ENCODE measurements around the gene BTBD16.

Gene BTBD16

GRCh38 chr10:122343135-122343800 is 72.2 kb downstream of the BTBD16 start:
- DNase-seq (ENCODE audit: low spot score), result no peak

- no peak for DNase-seq (ENCODE audit: low spot score)
These were observed 72.8 kb downstream of the BTBD16 start for GRCh38 chr10:122343936-122344335.

GRCh38 chr10:122344741-122345258 is 73.7 kb downstream of the BTBD16 start:
- no peak for DNase-seq (ENCODE audit: low spot score)

GRCh38 chr10:122346326-122346950 is 75.3 kb downstream of the BTBD16 start:
- no peak for DNase-seq (ENCODE audit: low spot score)

GRCh38 chr10:122347170-122347841 is 76.2 kb downstream of the BTBD16 start:
- no peak for DNase-seq (ENCODE audit: low spot score)

GRCh38 chr10:122348512-122348911 is 77.4 kb downstream of the BTBD16 start:
- no peak for DNase-seq (ENCODE audit: low spot score)

- no peak for DNase-seq (ENCODE audit: low spot score)
These were observed 77.9 kb downstream of the BTBD16 start for GRCh38 chr10:122348935-122349361.

- no peak for DNase-seq (ENCODE audit: low spot score)
These were observed 78.8 kb downstream of the BTBD16 start for GRCh38 chr10:122349758-122350369.

- DNase-seq (ENCODE audit: low spot score), result no peak
These were observed 79.8 kb downstream of the BTBD16 start for GRCh38 chr10:122350893-122351292.

GRCh38 chr10:122352817-122353525 is 81.9 kb downstream of the BTBD16 start:
- DNase-seq (ENCODE audit: low spot score), result peak; percentile 74

- no peak for DNase-seq (ENCODE audit: low spot score)
These were observed 83.3 kb downstream of the BTBD16 start for GRCh38 chr10:122354383-122354782.

GRCh38 chr10:122357685-122358084 is 86.6 kb downstream of the BTBD16 start:
- DNase-seq (ENCODE audit: low spot score), result no peak

- no peak for DNase-seq (ENCODE audit: low spot score)
These were observed 88.5 kb downstream of the BTBD16 start for GRCh38 chr10:122359621-122360020.

- no peak for DNase-seq (ENCODE audit: low spot score)
These were observed 90.0 kb downstream of the BTBD16 start for GRCh38 chr10:122361046-122361445.

- no peak for DNase-seq (ENCODE audit: low spot score)
These were observed 91.0 kb downstream of the BTBD16 start for GRCh38 chr10:122362031-122362592.

- no peak for DNase-seq (ENCODE audit: low spot score)
These were observed 91.5 kb downstream of the BTBD16 start for GRCh38 chr10:122362621-122363020.

GRCh38 chr10:122363311-122363710 is 92.2 kb downstream of the BTBD16 start:
- no peak for DNase-seq (ENCODE audit: low spot score)

- no peak for DNase-seq (ENCODE audit: low spot score)
These were observed 92.8 kb downstream of the BTBD16 start for GRCh38 chr10:122363722-122364463.

- DNase-seq (ENCODE audit: low spot score), result no peak
These were observed 97.6 kb downstream of the BTBD16 start for GRCh38 chr10:122368502-122369254.

- DNase-seq (ENCODE audit: low spot score), result no peak
These were observed 102.0 kb downstream of the BTBD16 start for GRCh38 chr10:122373108-122373507.

All from SK-N-DZ (cell line).